NCI-H2107 treated with DMSO at 0.1 percent for 48 hours (cell line): ENCODE measurements around the gene ASB17.
"Not testable (repeated sequence)": the region's sequence is repeated elsewhere in the genome, so short reads cannot be mapped to it uniquely, and the experiment has no call there.

Experiments used
- DNase-seq: peaks from one replicate; lab custom pipeline; 2025; ENCODE audit not compliant: unreplicated experiment; lab: John Stamatoyannopoulos, UW

The ASB17 gene, protein sequence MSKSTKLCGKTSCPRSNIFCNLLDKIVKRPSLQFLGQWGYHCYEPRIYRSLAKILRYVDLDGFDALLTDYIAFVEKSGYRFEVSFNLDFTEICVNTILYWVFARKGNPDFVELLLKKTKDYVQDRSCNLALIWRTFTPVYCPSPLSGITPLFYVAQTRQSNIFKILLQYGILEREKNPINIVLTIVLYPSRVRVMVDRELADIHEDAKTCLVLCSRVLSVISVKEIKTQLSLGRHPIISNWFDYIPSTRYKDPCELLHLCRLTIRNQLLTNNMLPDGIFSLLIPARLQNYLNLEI

DNA sequence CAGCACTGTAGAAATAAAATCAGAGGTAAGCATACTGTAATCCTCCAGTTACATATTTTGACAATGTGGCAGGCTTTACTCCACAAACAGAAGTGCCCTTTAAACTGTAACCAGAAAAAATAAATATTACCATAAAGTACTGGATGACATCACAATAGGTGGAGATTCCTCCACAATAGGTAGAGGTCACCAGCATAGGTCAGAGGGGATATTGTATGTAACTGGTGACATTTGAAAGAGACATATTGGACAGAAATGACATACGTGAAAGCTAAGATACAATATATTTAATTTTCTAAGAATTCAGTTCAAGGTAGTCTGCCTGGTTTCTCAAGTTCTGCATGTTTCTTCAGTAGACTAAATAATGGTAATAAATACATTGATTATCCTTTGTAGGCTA is at the start of gene ASB17:
Gene ASB17, minus strand, starts transcription at position 101 of the 400 bp plus-strand sequence. CDS start 113 bp downstream, outside the sequence.
- DNase-seq: no peak

- DNase-seq: no peak
Measured at GRCh38 chr1:75980972-75981897, 49.0 kb upstream of the ASB17 start.

- no peak for DNase-seq
Measured at GRCh38 chr1:75970631-75971030, 38.4 kb upstream of the ASB17 start.

DNA sequence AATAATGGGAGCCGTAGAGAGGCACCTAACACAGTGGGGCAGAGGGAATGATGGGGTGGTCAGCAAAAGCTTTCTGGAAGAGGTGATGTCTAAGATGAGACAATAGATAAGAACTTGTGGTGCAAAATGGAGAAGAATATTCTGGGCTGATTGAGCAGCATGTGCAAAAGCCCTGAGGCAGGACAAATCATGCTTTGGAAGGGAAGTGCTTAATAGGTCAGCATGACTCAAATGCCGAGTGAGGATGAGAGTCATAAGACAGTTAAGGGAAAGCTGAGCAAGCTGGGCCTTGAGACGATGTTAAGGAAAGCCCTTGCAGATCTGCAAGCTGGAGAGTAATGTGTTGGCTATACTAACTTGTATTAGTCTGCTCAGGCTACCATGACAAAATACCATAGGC is 37.3 kb upstream of the ASB17 start:
- no peak for DNase-seq

GRCh38 chr1:75967719-75968118 is 35.5 kb upstream of the ASB17 start:
- DNase-seq: no peak

- no peak for DNase-seq
Measured at GRCh38 chr1:75964760-75965408, 32.7 kb upstream of the ASB17 start.

DNA sequence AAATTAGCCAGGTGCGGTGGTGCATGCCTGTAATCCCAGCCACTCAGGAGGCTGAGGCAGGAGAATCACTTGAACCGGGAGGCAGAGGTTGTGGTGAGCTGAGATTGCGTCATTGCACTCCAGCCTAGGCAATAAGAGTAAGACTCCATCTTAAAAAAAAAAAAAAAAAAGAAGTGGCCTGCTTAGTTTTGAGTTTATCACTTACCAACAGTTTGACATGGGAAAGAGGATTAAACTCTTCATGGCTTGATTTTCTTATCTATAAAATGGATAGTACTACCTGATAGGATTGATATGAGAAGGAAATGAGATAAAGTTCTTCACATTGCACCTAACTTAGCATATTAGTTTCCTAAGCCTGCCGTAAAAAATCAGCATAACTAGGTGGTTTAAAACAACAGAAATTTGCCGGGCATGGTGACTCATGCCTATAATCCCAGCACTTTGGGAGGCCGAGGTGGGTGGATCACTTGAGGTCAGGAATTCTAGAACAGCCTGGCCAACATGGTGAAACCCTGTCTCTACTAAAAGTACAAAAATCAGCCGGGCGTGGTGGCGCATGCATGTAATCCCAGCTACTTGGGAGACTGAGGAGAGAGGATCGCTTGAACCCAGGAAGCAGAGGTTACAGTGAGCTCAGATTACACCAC is 32.0 kb upstream of the ASB17 start:
- not testable (repeated sequence) for DNase-seq

- no peak for DNase-seq
Measured at GRCh38 chr1:75954586-75954985, 22.4 kb upstream of the ASB17 start.

DNA sequence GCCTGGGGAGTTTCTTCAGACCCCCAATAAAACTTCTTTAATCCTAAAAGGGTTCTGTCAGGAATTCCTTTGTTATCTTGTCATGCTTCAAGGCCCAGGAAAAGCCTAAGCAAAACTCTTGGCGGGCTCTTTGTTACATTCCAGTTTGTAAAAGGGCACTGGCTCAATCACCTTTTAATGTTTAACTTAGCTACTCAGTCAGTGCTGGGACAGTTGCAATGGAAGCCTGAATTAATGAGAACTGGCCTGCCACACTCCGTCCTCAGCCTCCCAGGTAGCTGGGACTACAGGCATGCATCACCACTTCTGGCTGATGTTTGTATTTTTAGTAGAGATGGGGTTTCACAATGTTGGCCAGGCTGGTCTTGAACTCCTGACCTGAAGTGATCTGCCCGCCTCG is 21.3 kb upstream of the ASB17 start:
- DNase-seq: no peak

- no peak for DNase-seq
Measured at GRCh38 chr1:75952016-75952415, 19.8 kb upstream of the ASB17 start.

- no peak for DNase-seq
Measured at GRCh38 chr1:75950176-75950575, 18.0 kb upstream of the ASB17 start.

- not testable (repeated sequence) for DNase-seq
Measured at GRCh38 chr1:75943037-75943436, 10.8 kb upstream of the ASB17 start.

DNA sequence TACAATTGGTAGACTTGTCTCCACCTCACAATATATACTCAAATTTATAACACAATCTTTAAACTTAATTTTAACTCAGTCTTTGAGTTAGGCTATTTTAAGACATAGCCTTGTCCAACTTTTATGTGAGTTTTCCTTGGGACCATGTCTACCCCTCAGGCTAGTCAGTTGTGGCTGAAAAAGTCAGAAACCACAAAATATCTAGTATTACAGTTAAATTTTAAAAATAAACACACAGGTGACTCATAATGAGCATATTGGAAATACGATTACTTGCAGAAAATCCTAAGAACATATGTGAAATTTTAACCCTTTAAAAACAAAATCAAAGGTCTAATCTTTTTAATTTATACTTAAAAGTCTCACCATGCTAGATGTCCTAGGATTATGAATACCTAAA is 4.8 kb upstream of the ASB17 start:
- no peak for DNase-seq

DNA sequence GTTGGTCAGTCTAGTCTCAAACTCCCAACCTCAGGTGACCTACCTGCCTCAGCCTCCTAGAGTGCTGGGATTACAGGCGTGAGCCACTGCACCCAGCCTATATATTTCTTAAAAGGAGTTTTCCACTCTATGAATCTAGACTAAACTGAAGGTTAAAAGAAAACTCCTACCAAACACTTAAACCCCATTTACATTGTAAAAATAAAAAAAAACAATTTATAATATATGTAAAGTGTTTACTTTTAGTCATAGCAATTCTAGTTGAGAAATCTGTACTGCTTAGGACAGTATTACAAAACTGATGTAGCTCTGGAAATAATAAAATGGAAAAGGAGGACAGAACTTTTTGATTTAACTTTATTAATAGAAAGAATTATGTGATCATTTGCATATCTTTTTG is 9.5 kb downstream of the ASB17 start:
- no peak for DNase-seq

GRCh38 chr1:75916834-75917233 is 15.4 kb downstream of the ASB17 start:
- DNase-seq: no peak

DNA sequence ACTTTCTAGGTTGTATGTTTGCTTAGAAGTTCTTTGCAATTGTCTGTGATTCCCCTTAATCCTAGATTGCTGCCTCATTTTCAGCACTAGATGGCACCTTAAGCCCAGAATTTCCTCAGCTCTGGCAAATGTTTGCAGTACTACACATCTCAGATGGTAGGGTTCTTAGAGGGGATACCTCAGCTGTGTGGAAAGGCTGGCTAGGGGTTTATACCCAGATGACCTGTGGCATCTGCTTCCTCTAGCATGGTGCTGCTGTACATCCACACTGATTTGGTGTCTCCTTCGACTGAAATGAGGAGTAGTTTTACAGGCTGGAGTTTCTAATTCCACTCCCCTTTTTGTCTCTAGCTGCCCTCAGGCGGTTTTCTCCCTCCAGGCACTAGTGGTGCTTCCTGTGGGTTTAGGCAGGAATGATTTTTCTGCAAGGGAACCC is 23.5 kb downstream of the ASB17 start:
- peak; percentile 2 for DNase-seq

GRCh38 chr1:75901371-75901770 is 30.8 kb downstream of the ASB17 start:
- no peak for DNase-seq

GRCh38 chr1:75884437-75884836 is 47.8 kb downstream of the ASB17 start:
- no peak for DNase-seq

GRCh38 chr1:75879985-75880384 is 52.2 kb downstream of the ASB17 start:
- DNase-seq: no peak

GRCh38 chr1:75870951-75871350 is 61.3 kb downstream of the ASB17 start:
- DNase-seq: no peak
